GM18867 (cell line): ENCODE results near the gene DYRK1B.
"Not testable (repeated sequence)": the region's sequence is repeated elsewhere in the genome, so short reads cannot be mapped to it uniquely, and the experiment has no call there.

ENCODE experiments used
- ATAC-seq: cut with Tn5 transposase; IDR thresholded peaks from one replicate; pipeline ENCODE4 v1.9.1; 2021; ENCODE audit warnings: mild to moderate bottlenecking, moderate library complexity; ENCODE audit not compliant: unreplicated experiment

The DYRK1B gene

DNA sequence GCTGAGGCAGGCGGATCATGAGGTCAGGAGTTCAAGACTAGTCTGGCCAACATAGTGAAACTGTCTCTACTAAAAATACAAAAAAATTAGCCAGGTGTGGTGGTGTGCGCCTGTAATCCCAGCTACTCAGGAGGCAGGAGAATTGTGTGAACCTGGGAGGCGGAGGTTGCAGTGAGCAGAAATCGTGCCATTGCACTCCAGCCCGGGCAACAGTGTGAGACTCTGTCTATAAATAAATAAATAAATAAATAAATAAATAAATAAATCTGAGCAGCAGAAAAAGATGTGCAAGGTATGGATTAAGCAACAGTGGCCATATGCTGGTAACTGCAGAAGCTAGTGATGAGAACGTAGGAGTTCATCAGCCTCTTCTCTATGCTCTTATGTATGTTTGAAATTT is 19.9 kb downstream of the DYRK1B start:
- not testable (repeated sequence) for ATAC-seq

DNA sequence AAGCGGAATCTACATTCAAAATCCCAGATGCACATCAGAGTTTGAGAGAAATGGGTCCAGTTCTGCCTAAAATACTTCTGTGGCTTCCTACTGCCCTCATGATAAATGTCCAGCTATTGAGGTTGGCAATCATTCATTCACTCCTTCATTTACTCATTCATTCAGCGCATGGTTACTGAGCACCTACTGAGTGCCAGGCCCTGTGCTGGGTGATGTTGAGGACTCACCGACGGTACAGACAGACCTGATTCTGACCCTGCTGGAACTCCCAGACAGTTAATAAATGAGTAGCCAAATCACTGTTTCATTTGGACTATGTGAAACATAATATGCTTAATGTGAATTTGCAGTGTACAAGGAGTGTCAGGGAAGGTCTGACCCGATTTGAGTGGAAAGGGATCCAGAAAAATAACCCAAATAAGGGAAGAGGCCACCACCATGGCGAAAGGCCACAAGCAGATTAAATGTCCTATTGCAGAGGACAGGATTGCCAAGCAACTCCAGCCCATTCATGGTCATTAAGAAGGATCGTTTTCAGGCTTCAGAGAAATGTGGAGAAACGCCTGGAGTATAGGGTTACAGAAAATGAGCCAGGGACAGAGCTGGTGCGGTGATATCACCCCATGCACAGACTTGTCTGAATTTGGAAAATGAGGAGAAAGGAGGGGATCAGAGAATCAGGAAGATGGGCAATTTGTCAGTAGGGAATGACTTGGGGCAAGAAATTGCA is 20.5 kb downstream of the DYRK1B start:
- no peak for ATAC-seq

DNA sequence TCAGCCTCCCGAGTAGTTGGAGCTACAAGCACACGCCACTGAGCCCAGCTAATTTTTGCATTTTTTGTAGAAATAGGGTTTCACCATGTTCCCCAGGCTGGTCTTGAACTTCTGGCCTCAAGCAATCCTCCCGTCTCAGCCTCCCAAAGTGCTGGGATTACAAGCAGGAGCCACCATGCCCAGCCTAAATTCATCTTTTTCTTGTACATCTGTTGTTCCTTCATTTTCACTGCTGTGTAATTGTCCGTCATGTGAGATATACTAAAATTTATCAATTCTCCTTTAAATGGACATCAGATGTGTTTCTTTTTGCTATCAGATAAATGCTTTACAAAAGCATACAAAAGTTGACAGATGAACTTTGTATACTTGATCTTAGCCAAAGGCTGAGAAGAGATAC is 22.9 kb downstream of the DYRK1B start:
- no peak for ATAC-seq

DNA sequence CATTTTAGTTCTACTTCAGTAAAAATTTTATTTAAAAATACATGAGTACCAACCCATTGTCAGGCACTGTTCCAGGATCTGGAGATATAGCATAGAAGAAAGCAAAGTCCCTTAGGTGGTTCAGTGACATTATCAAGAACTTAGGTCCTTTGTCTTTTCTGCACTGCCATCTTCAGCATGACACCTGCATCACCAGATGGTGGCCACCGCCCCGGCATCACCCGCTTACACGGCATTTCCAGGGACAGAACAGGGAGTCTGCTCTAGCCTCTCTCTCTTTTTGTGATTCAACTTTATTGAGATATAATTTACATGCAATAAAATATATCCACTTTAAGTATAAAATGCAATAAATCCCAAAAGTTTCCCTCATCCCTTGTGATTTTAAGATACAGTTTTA is 23.5 kb downstream of the DYRK1B start:
- ATAC-seq = no peak

DNA sequence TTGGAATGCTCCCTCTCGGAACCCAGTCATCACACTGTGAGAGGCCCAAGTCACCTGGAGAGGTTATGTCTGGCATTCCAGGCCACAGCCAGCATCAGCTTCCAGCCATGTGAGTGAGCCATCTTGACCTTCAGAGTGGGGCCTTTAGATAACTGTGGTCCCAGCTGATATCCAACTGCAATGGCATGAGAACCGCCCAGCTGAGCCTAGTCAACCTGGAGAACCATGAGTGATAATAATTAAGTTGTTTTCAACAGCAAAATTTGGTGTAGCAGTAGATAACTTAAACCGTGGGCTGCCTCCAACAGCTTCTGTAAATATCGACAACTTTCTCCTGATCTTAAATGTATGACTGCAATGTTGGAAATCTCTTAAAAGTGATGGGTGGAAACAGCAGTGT is 24.6 kb downstream of the DYRK1B start:
- no peak for ATAC-seq

DNA sequence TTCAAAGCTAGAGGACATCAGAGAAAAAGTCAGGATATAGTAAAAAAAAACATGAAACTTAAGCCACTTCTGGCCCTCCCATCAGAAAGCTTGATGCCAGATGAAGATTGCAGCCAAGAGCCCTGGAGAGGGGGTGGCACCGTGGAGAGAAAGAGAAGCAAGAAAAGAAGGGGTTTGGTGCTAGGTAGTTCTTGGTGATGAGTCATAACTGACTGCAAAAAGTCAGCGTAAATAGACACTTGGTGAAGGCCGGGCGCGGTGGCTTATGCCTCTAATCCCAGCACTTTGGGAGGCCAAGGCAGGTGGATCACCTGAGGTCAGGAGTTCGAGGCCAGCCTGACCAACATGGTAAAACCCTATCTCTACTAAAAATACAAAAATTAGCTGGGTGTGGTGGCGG is 25.3 kb downstream of the DYRK1B start:
- not testable (repeated sequence) for ATAC-seq

DNA sequence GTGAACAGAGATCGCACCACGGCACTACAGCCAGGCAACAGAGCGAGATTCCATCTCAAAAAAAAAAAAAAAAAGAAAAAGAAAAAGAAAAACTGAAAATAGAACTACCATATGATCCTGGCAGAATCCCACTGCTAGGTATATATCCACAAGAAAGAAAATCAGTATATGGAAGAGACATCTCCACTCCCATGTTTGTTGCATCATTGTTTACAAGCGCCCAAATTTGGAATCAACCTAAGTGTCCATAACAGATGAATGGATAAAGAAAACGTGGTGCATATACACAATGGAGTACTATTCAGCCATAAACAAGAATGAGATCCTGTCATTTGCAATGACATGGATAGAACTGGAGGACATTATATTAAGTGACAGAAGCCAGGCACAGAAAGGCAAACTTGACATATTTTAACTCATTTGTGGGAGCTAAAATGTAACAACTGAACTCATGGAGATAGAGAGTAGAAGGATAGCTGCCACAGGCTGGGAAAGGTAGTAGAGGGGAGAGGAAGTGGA is 26.1 kb downstream of the DYRK1B start:
- ATAC-seq = no peak

DNA sequence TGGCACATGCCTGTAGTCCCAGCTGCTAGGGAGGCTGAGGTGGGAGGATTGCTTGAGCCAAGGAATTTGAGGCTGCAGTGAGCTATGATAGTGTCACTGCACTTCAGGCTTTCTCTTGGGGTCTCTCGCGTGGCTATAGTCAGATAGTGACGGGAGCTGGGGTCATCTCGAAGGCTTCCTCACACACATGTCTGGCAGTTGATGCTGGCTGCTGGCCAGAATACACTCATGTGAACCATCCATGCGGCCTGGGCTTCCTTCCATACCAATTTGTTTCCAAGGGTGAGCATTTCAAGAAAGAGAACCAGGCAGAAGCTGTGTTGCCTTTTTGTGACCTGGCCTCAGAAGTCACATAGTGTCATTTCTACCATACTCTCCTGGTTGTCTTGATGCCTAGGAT is 28.9 kb downstream of the DYRK1B start:
- ATAC-seq = no peak

DNA sequence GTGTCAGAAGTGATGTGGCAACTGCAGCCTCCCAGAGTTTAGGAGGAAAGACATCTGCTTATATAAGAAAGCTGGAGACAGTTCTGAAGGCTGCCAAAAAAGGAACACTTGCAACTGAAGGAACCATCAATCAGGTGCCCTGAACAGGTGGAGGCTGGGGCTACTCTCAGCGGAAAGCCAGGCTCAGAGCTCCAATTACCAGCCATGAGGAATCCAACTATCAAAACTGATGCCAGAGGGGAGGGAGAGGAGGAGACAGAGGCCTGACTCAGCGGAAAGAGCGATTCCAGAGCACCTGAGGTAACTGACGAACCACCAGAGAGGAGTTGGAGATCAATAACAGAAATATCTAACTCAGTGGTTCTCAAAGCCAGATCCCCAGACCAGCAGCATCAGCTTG is 31.0 kb downstream of the DYRK1B start:
- no peak for ATAC-seq

DNA sequence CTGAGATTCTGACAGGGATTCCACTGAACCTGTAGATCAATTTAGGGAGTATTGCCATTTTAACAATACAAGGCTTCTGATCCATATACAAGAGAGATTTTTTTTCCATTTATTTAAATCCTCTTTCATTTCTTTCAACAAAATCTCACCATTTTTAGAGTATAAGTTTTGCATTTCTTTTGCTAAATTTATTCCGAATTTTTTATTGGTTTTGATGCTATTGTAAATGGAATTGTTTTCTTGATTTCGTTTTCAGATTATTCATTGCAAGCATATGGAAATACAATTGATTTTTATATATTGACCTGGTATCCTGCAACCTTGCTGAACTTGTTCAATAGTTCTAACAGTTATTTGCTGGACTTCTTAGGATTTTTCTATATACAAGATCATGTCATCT is 36.9 kb downstream of the DYRK1B start:
- ATAC-seq = no peak

DNA sequence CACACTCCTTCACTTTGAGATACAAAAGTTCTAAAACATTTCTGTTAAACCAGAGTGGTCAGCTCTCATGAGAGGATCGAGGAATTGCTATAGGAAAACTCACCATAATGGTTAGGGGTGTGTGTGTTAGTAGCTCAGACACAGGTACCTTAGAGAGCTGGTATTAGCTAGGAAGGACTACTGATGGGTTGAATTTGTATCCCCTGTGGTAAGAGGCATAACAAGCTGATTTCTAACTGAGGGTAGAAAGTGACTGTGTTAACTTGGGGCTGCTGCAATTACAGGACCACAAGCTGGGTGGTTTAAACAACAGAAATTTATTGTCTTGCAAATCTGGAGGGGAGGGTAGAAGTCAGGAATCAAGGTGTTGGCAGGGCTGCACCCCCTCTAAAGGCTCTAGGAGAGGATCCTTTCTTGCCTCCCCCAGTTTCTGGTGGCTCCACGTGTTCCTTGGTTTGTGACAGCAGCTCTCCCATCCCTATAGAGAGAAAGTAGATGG is 37.9 kb downstream of the DYRK1B start:
- ATAC-seq = no peak

DNA sequence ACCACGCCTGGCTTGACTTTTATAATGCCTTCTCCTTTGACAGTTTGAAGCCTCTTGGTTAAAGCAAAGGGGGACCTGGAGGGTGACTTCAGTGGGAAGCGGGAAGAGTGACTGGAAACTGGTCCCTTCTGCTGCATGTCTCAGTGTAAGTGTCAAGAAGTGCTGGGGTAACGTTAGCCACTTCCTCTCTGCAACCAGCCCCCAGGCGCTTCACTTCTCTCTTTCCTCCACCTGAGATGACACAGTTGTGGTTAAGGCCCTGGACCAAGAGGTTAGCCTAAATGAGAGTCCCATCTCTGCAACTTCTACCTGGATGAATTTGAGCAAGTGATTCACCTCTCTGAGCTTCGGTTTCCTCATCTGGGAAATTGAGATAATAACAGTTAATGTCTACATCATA is 39.0 kb downstream of the DYRK1B start:
- peak; percentile 61 for ATAC-seq

DNA sequence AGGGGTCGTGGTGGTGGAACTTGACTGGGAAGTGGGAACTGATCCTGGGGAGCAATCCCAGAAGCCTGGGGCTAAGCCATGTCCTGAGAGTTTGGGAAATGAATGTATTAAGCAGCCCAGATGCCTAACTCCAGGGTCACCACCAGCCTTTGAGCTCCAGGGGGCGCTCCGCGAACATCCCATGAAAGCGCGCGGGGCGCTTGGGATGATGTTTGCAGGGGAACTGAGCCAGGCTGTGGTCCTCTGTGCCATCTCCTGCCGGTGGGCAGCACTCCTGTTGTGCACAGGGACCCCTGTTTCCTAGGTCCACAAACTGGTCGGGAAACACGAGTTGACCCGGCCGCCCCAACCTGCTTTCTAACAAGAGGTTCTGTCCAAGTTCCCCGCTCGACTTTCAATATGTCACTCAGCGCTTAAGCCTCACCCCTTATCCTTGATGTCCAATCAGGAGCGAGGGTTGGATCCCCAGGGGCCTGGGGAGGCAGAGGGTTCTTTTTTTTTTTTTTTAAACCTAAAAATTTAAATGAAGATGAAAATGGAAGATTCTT is 40.9 kb downstream of the DYRK1B start:
- peak; percentile 76 for ATAC-seq

DNA sequence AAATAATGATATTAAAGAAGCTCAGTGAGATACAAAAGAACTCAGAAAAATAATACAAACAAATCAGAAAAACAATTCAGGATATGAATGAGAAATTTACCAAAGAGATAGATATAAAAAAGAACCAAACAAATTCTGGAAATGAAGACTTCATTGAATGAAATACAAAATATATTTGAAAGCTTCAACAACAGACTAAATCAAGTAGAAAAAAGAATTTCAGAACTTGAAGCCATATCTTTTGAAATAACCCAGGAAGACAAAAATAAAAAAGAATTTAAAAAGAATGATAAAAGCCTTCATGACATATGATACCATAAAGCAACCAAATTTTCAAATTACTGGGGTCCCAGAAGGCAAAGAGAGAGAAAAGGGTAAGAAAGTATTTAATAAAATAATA is 45.7 kb downstream of the DYRK1B start:
- no peak for ATAC-seq

DNA sequence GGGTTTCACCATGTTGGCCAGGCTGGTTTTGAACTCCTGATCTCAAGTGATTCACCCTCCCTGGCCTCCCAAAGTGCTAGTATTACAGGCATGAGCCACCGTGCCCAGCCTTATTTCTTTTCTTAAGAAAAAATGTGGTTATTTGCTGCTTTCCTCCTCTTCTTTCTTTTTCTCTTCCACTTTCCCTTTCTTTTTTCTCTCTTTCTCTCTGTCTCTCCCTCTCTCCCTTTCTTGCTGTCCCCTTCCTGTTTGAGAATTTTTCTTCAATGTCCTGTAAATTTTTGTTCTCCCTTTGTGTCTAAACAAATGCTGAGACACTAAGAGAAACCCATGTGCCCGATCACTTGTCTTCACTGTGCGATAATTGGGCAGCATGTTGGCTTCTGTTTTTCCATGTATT is 53.1 kb downstream of the DYRK1B start:
- no peak for ATAC-seq

DNA sequence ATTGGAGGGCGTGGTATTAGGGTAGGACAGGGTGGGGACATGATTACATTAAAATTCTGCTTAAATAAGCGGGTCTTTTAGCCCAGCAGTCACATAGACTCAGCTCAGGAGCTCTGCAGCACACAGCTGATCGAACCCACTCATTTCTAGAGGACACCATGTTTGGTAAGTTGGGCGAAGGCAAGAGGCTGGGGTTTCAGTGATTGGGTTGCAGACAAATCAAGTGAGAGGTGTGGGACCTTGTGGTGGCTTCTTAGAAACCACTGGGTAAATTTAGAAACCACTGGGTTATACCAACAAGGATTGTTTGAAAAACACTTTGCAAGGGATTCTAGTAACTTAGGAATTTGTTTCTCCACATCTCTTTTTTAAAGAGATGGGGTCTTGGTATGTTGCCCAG is 55.2 kb downstream of the DYRK1B start, which contains the start of gene LEUTX:
Gene LEUTX, plus strand, starts transcription at position 92 of the 400 bp plus-strand sequence. Its CDS starts 67 bp downstream, at position 159.
- ATAC-seq = no peak
